ENCODE results near the gene TACO1.

The TACO1 gene

DNA sequence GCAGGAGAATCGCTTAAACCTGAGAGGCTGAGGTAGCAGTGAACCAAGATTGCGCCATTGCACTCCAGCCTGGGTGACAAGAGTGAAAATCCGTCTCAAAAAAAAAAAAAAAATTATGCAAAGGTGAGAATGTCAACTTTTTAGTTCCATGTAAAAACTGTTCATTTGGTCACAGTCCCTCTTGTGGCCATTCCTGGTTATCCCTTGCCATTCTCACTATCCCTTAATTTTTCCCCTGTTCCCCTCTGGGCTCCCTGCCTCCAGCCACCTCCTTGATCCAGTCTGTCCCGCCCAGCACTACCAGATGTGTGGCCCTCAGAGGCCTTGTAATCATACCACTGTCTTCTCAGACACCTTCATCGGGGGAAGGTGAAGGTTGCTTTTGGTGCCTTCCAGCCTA, 27.1 kb upstream of the TACO1 start:
- H3K4me3 ChIP-seq (ENCODE audit: low read depth, low read length) = no peak overlapping the region
- DNase-seq = no peak
- H3K36me3 ChIP-seq = peaks cover 33% of the 10 kb centered on the region
- H3K27ac ChIP-seq = no peak overlapping the region
- no peaks in the 10 kb centered on the region for H3K9me3 ChIP-seq (ENCODE audit: severe bottlenecking)
- H3K27me3 ChIP-seq (ENCODE audit: insufficient read depth, low read depth, severe bottlenecking) = no peaks in the 10 kb centered on the region
- TF ChIP-seq, protein P1, sequence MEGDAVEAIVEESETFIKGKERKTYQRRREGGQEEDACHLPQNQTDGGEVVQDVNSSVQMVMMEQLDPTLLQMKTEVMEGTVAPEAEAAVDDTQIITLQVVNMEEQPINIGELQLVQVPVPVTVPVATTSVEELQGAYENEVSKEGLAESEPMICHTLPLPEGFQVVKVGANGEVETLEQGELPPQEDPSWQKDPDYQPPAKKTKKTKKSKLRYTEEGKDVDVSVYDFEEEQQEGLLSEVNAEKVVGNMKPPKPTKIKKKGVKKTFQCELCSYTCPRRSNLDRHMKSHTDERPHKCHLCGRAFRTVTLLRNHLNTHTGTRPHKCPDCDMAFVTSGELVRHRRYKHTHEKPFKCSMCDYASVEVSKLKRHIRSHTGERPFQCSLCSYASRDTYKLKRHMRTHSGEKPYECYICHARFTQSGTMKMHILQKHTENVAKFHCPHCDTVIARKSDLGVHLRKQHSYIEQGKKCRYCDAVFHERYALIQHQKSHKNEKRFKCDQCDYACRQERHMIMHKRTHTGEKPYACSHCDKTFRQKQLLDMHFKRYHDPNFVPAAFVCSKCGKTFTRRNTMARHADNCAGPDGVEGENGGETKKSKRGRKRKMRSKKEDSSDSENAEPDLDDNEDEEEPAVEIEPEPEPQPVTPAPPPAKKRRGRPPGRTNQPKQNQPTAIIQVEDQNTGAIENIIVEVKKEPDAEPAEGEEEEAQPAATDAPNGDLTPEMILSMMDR (IDR thresholded peaks at IDR 0.05; ENCODE audit: low read depth, low read length) = peak; percentile 56

DNA sequence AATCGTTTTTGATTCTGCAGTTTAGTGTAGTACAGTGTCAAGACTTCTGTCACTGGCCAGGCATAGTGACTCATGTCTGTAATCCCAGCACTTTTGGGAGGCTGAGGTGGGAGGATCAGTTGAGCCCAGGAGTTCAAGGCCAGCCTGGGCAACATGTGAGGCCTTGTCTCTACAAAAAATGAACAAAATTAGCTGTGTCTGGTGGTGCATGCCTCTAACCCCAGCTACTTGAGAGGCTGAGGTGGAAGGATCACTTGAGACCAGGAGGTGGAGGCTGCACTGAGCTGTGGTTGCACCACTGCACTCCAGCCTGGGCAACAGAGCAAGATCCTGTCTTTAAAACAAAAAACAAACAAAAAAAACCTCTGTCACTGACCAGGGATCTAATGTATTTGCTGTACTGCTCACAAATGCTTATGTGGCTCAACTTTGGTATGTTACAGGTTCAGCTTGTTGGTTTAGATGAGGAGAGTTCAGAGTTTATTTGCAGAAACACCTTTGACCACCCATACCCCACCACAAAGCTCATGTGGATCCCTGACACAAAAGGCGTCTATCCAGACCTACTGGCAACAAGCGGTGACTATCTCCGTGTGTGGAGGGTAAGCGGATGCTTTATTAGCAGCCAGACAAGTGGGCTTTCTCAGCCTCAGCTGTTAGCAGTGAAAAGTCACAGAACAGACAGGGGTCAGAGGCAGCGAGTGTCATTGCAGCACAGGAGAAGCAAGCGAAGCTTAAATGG, 22.5 kb upstream of the TACO1 start:
- Histone ChIP-seq H3K36me3 (peaks cover 52% of the 10 kb centered on the region), H3K27me3 (ENCODE audit: insufficient read depth, low read depth, severe bottlenecking) (no peaks in the 10 kb centered on the region), H3K27ac (no peak overlapping the region), H3K9me3 (ENCODE audit: severe bottlenecking) (no peaks in the 10 kb centered on the region), H3K4me3 (ENCODE audit: low read depth, low read length) (no peak overlapping the region)
- TF ChIP-seq, protein P1 (IDR thresholded peaks at IDR 0.05; ENCODE audit: low read depth, low read length) = no peak
- DNase-seq = no peak

DNA sequence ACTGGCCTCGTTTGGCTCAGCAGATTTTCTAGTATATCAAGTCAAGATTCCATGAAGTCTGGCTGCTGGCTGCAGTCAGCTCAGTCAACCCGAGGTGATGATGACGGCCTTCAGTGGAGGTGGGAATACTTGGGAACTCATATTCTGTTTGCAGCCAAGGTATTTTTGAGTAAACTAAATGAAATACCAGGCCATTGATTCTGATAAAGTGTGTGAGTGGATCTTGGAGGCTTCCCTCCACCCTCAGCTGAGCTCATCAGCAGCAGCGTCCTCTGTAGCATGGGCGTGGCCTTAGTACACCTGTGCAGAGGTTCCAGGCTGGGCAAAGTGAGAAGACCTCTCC, 22.0 kb upstream of the TACO1 start:
- TF ChIP-seq, protein P1 (IDR thresholded peaks at IDR 0.05; ENCODE audit: low read depth, low read length) = no peak
- no peak for DNase-seq
- no peak overlapping the region for H3K27ac ChIP-seq

DNA sequence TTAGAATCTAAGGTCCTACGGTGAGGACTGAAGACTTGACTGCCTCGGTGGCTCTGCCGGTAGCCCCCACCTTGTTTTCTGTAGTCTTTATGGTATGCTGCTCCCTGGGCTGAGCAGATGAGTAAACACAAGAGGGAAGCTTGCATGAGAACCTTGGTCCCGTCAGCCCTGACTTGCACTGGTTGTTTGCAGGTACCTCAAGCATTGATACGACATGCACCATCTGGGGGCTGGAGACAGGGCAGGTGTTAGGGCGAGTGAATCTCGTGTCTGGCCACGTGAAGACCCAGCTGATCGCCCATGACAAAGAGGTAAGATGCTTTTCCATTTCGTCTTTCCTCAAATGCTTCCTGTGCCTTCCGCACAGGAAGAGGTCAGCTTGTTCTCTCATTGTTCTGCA, 21.1 kb upstream of the TACO1 start:
- Histone ChIP-seq H3K27ac (no peak overlapping the region), H3K4me3 (ENCODE audit: low read depth, low read length) (no peak overlapping the region), H3K36me3 (peaks cover 61% of the 10 kb centered on the region), H3K9me3 (ENCODE audit: severe bottlenecking) (no peaks in the 10 kb centered on the region), H3K27me3 (ENCODE audit: insufficient read depth, low read depth, severe bottlenecking) (no peaks in the 10 kb centered on the region)
- no peak for DNase-seq
- TF ChIP-seq, protein P1 (IDR thresholded peaks at IDR 0.05; ENCODE audit: low read depth, low read length) = no peak

More for the DNA sequence above, 22.0 kb upstream of the TACO1 start:
- Histone ChIP-seq H3K4me3 (ENCODE audit: low read depth, low read length) (no peak overlapping the region), H3K36me3 (peaks cover 57% of the 10 kb centered on the region), H3K9me3 (ENCODE audit: severe bottlenecking) (no peaks in the 10 kb centered on the region), H3K27me3 (ENCODE audit: insufficient read depth, low read depth, severe bottlenecking) (no peaks in the 10 kb centered on the region)

DNA sequence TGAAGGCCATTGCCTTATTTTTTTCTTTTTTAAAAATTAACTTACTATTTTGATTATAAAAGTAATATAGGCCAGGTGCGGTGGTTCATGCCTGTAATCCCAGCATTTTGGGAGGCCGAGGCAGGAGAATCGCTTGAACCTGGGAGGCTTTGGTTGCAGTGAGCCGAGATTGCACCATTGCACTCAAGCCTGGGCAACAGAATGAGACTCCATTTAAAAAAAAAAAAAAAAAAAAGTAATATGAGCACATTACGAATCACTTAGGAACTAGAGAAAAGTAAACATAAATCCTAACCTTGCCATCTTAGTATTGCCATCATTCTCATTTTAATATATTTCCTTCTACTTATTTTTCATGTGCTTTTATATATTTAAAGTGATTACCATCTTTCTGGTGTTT, 12.9 kb upstream of the TACO1 start:
- no peak overlapping the region for H3K4me3 ChIP-seq (ENCODE audit: low read depth, low read length)
- DNase-seq = no peak

More for the DNA sequence above, 12.9 kb upstream of the TACO1 start:
- Histone ChIP-seq H3K27me3 (ENCODE audit: insufficient read depth, low read depth, severe bottlenecking) (no peaks in the 10 kb centered on the region), H3K27ac (no peak overlapping the region), H3K36me3 (peaks cover 86% of the 10 kb centered on the region), H3K9me3 (ENCODE audit: severe bottlenecking) (no peaks in the 10 kb centered on the region)
- TF ChIP-seq, protein P1 (IDR thresholded peaks at IDR 0.05; ENCODE audit: low read depth, low read length) = no peak
